Measurements from ENCODE around the gene LRRC27.
"Not testable (repeated sequence)": the region's sequence is repeated elsewhere in the genome, so short reads cannot be mapped to it uniquely, and the experiment has no call there.

DNA sequence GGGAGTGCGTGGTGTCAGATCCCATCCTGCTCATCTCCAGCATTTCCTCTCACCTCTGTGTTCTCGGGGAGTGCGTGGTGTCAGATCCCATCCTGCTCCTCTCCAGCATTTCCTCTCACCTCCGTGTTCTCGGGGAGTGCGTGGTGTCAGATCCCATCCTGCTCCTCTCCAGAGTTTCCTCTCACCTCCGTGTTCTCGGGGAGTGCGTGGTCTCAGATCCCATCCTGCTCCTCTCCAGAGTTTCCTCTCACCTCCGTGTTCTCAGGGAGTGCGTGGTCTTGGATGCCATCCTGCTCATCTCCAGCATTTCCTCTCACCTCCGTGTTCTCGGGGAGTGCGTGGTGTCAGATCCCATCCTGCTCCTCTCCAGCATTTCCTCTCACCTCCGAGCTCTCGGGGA, 47.0 kb downstream of the LRRC27 start:
- TF ChIP-seq, protein P1, sequence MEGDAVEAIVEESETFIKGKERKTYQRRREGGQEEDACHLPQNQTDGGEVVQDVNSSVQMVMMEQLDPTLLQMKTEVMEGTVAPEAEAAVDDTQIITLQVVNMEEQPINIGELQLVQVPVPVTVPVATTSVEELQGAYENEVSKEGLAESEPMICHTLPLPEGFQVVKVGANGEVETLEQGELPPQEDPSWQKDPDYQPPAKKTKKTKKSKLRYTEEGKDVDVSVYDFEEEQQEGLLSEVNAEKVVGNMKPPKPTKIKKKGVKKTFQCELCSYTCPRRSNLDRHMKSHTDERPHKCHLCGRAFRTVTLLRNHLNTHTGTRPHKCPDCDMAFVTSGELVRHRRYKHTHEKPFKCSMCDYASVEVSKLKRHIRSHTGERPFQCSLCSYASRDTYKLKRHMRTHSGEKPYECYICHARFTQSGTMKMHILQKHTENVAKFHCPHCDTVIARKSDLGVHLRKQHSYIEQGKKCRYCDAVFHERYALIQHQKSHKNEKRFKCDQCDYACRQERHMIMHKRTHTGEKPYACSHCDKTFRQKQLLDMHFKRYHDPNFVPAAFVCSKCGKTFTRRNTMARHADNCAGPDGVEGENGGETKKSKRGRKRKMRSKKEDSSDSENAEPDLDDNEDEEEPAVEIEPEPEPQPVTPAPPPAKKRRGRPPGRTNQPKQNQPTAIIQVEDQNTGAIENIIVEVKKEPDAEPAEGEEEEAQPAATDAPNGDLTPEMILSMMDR (IDR thresholded peaks at IDR 0.05) = not testable (repeated sequence)
- not testable (repeated sequence) for TF ChIP-seq POLR2A (IDR thresholded peaks at IDR 0.05)

Measured in adrenal gland (tissue), 5 donors.